HuH-7 (cell line): Measurements from ENCODE around the gene TCAP.
"Not testable (repeated sequence)": the region's sequence is repeated elsewhere in the genome, so short reads cannot be mapped to it uniquely, and the experiment has no call there.

Source experiments
- DNase-seq: peaks from one replicate; pipeline ENCODE4 v3.0.0; 2011; ENCODE audit warnings: low spot score

The TCAP gene

DNA sequence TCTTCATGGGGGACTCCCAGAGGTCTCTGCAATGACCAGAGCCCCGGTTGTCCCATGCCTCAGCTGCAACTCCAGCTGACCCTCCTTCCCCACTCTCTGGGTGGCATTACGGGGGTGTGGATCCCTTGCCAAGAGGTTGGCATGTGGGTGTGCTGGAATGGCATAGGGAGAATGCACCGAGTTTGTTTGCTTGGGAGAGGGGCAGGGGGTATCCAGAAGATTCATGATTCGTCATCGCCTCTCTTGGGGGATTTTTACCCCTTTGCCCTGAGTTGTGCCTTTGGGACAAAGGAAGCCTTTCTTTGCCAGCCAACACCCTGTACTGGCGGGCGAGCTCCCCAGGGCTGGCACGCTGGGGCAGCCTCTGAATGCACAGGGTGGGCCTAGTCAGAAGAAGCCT lies 41.2 kb downstream of the TCAP start:
- DNase-seq: no peak

- DNase-seq: no peak
Measured at GRCh38 chr17:39706921-39707337, 41.8 kb downstream of the TCAP start.

DNA sequence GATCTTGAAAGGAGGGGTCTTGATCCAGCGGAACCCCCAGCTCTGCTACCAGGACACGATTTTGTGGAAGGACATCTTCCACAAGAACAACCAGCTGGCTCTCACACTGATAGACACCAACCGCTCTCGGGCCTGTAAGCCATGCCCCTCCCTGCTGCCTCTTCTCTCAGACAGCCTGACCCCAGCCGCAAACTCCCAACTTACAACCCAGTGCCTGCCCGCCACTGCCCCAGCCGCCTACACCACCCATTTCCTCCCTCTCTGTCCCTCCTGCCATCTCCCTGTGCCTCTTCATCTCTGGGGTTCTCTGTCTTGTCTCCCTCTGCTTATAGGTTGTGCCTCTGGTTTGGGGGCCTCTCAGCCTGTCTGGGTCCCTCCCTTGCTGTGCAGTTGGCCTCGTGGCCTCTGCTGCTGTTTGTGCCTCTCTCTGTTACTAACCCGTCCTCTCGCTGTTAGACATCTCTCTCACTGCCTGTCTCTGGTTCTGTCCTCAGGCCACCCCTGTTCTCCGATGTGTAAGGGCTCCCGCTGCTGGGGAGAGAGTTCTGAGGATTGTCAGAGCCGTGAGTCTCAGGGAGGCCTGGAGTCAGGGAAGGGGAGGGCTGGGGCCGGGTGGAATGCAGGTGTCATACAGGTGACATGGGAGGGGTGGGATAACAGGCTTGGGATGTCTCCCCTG lies 44.3 kb downstream of the TCAP start:
- no peak for DNase-seq

GRCh38 chr17:39709998-39710964 lies 45.1 kb downstream of the TCAP start:
- no peak for DNase-seq

GRCh38 chr17:39711071-39711470 lies 45.9 kb downstream of the TCAP start:
- DNase-seq: not testable (repeated sequence)

GRCh38 chr17:39711851-39712250 lies 46.7 kb downstream of the TCAP start:
- no peak for DNase-seq

GRCh38 chr17:39714234-39714633 lies 49.1 kb downstream of the TCAP start:
- DNase-seq: no peak

DNA sequence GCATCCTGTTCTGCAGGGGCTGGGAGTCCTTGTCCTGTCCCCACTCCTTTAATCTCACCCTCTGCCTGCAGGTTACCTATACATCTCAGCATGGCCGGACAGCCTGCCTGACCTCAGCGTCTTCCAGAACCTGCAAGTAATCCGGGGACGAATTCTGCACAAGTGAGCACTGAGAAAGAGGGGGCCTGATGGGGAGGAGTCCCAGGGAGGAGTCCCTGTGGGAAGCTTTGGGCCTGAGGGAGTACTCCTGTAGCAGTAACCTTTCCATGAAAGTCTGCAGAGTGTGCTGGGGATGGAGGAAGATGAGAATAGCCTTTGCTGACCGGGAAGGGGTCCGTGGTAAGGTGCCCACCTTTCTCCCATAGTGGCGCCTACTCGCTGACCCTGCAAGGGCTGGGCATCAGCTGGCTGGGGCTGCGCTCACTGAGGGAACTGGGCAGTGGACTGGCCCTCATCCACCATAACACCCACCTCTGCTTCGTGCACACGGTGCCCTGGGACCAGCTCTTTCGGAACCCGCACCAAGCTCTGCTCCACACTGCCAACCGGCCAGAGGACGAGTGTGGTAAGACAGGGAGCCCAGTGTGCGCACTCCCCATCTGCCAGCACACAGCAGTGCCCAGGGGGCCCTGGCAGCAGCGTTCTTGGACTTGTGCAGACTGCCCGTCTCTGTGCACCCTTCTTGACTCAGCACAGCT lies 50.4 kb downstream of the TCAP start:
- no peak for DNase-seq
